WTC11 (cell line): ENCODE measurements around the gene NRG3. TPM values are rescaled to one million over a fixed set of nuclear protein-coding genes. Genes with fewer than 3 reads are reported as not detected.

Source experiments
- ATAC-seq: fragments of 200-7000 bp; cut with Tn5 transposase; 2 replicates; pipeline ENCODE4 v1.10.0; 2021; ENCODE audit warnings: mild to moderate bottlenecking, moderate library complexity
- CTCF ChIA-PET: fragments of 300-600 bp; sonication (Branson Sonifier 250); formaldehyde crosslinking; loops from one replicate; lab custom pipeline; 2021; ENCODE audit warnings: antibody characterized with exemption; lab: Charles Lee
- POLR2A ChIA-PET: fragments of 350-600 bp; sonication (Branson Sonifier 250); formaldehyde crosslinking; loops from one replicate; lab custom pipeline; 2021; ENCODE audit warnings: antibody characterized with exemption; lab: Charles Lee
- DNase-seq: peaks from one replicate; pipeline ENCODE4 v3.0.0; 2021; ENCODE audit warnings: low spot score
- H3K27ac Mint-ChIP-seq: 2 replicates; pipeline ENCODE4 v1.8.0; 2021; ENCODE audit warnings: mixed read lengths
- H3K27me3 Mint-ChIP-seq: 2 replicates; pipeline ENCODE4 v1.8.0; 2021; ENCODE audit warnings: low read depth, mild to moderate bottlenecking, moderate library complexity, mixed read lengths
- H3K36me3 Mint-ChIP-seq: 2 replicates; pipeline ENCODE4 v1.8.0; 2021; ENCODE audit warnings: mixed read lengths
- H3K4me1 Mint-ChIP-seq: 2 replicates; pipeline ENCODE4 v1.8.0; 2022; ENCODE audit warnings: mixed read lengths
- H3K4me3 Mint-ChIP-seq: 2 replicates; pipeline ENCODE4 v1.8.0; 2021; ENCODE audit warnings: mild to moderate bottlenecking, moderate library complexity, mixed read lengths
- H3K9me3 Mint-ChIP-seq: 2 replicates; pipeline ENCODE4 v1.8.0; 2021; ENCODE audit warnings: mixed read lengths
- CBFB ChIP-seq: sonication (generic); formaldehyde crosslinking; IDR thresholded peaks from 2 replicates; pipeline ENCODE4 v1.8.1; 2022; ENCODE audit warnings: mild to moderate bottlenecking, low read depth, missing genetic modification reagents
- CREM ChIP-seq: sonication (generic); formaldehyde crosslinking; IDR thresholded peaks from 2 replicates; pipeline ENCODE4 v1.8.1; 2022; ENCODE audit warnings: mild to moderate bottlenecking, missing genetic modification reagents, moderate library complexity
- ELF4 ChIP-seq: sonication (generic); formaldehyde crosslinking; IDR thresholded peaks from 2 replicates; pipeline ENCODE4 v1.8.1; 2022; ENCODE audit warnings: low read depth, mild to moderate bottlenecking, moderate library complexity, missing genetic modification reagents
- GRHL2 ChIP-seq: fragments of 250-450 bp; sonication (Bioruptor Pico); IDR thresholded peaks from 2 replicates; pipeline ENCODE4 v1.8.0; 2022; ENCODE audit warnings: mild to moderate bottlenecking, moderate library complexity; ENCODE audit not compliant: insufficient replicate concordance, severe bottlenecking
- HMGA2 ChIP-seq: fragments of 250-450 bp; sonication (Bioruptor Pico); IDR thresholded peaks from 2 replicates; pipeline ENCODE4 v1.4.0; 2021; ENCODE audit warnings: mild to moderate bottlenecking, moderate library complexity
- IRF2 ChIP-seq: sonication (generic); formaldehyde crosslinking; IDR thresholded peaks from 2 replicates; pipeline ENCODE4 v1.8.0; 2022; ENCODE audit warnings: low read depth, missing genetic modification reagents, borderline replicate concordance
- MYBL2 ChIP-seq: sonication (generic); formaldehyde crosslinking; IDR thresholded peaks from 2 replicates; pipeline ENCODE4 v1.8.1; 2023; ENCODE audit warnings: mild to moderate bottlenecking, moderate library complexity, missing genetic modification reagents
- NFATC4 ChIP-seq: fragments of 250-450 bp; sonication (Bioruptor Pico); IDR thresholded peaks from 2 replicates; pipeline ENCODE4 v1.9.0; 2021; ENCODE audit warnings: mild to moderate bottlenecking
- NR1H2 ChIP-seq: sonication (generic); formaldehyde crosslinking; IDR thresholded peaks from 2 replicates; pipeline ENCODE4 v1.9.0; 2021; ENCODE audit warnings: mild to moderate bottlenecking, moderate library complexity, missing genetic modification reagents
- NR2C2 ChIP-seq: sonication (generic); formaldehyde crosslinking; IDR thresholded peaks from 2 replicates; pipeline ENCODE4 v1.8.0; 2022; ENCODE audit warnings: mild to moderate bottlenecking, missing genetic modification reagents
- NR3C1 ChIP-seq: sonication (generic); formaldehyde crosslinking; conservative IDR thresholded peaks from 2 replicates; pipeline ENCODE4 v1.8.1; 2023; ENCODE audit warnings: low read depth, mild to moderate bottlenecking, missing genetic modification reagents
- RORB ChIP-seq: fragments of 250-450 bp; sonication (Bioruptor Pico); IDR thresholded peaks from 2 replicates; pipeline ENCODE4 v1.9.0; 2021; ENCODE audit warnings: mild to moderate bottlenecking
- SMAD3 ChIP-seq: sonication (generic); formaldehyde crosslinking; IDR thresholded peaks from 2 replicates; pipeline ENCODE4 v1.8.0; 2022; ENCODE audit warnings: missing genetic modification reagents, mild to moderate bottlenecking, borderline replicate concordance
- TP53 ChIP-seq: sonication (generic); formaldehyde crosslinking; IDR thresholded peaks from 2 replicates; pipeline ENCODE4 v1.8.1; 2023; ENCODE audit warnings: mild to moderate bottlenecking, missing genetic modification reagents
- ZNF121 ChIP-seq: sonication (generic); formaldehyde crosslinking; IDR thresholded peaks from 2 replicates; pipeline ENCODE4 v1.8.0; 2023; ENCODE audit warnings: missing genetic modification reagents
- ZNF263 ChIP-seq: sonication (generic); formaldehyde crosslinking; IDR thresholded peaks from 2 replicates; pipeline ENCODE4 v1.8.1; 2022; ENCODE audit warnings: low read depth, mild to moderate bottlenecking, moderate library complexity, missing genetic modification reagents
- ZNF317 ChIP-seq: sonication (generic); formaldehyde crosslinking; IDR thresholded peaks from 2 replicates; pipeline ENCODE4 v1.8.1; 2023; ENCODE audit warnings: low read depth, mild to moderate bottlenecking, moderate library complexity, missing genetic modification reagents, borderline replicate concordance
- ZNF416 ChIP-seq: fragments of 250-450 bp; sonication (Bioruptor Pico); IDR thresholded peaks from 2 replicates; pipeline ENCODE4 v1.9.0; 2021; ENCODE audit warnings: mild to moderate bottlenecking, inconsistent platforms
- ZNF423 ChIP-seq: fragments of 250-450 bp; sonication (Bioruptor Pico); IDR thresholded peaks from 2 replicates; pipeline ENCODE4 v2.1.2; 2022; ENCODE audit warnings: mild to moderate bottlenecking, moderate library complexity
- total RNA-seq: library from RNA; stranded (reverse); gene quantifications from 3 replicates; pipeline ENCODE4 v1.2.3, GENCODE V29; 2021
- TF ChIP-seq, protein P1 (sequence below): sonication (generic); formaldehyde crosslinking; IDR thresholded peaks from 2 replicates; pipeline ENCODE4 v1.8.0; 2023; ENCODE audit warnings: missing genetic modification reagents
- TF ChIP-seq, protein P2 (sequence below): sonication (generic); formaldehyde crosslinking; IDR thresholded peaks from 2 replicates; pipeline ENCODE4 v1.8.0; 2022; ENCODE audit warnings: mild to moderate bottlenecking, missing genetic modification reagents
- TF ChIP-seq, protein P3 (sequence below): sonication (generic); formaldehyde crosslinking; IDR thresholded peaks from 2 replicates; pipeline ENCODE4 v1.8.0; 2022; ENCODE audit warnings: mild to moderate bottlenecking, missing genetic modification reagents
- TF ChIP-seq, protein P4 (sequence below): sonication (generic); formaldehyde crosslinking; IDR thresholded peaks from 2 replicates; pipeline ENCODE4 v1.8.1; 2022; ENCODE audit warnings: mild to moderate bottlenecking, missing genetic modification reagents, moderate library complexity, borderline replicate concordance

Gene NRG3
- total RNA-seq, 1 experiment from 2014 or later = 7.0 TPM

DNA sequence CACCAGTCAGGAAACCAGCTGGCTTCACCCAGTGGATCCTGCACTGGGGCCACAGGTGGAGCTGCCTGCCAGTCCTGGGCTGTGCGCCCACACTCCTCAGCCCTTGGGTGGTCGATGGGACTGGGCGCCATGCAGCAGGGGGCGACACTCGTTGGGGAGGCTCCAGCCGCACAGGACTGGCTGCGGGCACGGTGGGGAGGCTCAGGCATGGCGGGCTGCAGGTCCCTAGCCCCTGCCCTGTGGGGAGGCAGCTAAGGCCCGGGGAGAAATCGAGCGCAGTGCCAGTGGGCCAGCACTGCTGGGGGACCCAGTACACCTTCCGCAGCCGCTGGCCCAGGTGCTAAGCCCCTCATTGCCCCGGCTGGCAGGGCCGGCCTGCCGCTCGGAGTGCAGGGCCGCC is 12.4 kb upstream of the NRG3 start:
- CTCF ChIA-PET = no interaction called here

DNA sequence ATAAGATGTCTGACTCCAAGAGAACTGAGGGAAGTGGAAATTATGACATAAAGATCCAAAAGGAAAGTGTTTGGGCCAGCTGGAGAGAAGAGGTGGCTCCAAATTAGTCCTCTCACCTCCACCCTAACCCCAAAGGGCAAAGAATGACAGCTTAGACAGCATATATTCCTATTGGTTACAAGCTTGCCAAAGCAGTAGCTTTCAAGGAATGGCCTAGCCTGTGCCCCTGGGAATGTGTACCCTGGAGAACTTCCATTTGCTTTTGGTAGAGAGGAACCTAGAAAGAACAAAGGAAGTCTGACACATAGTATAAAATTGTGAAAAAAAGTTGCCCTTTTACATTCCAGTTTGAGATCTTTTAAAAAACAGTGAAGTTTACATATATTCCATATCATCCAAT is 11.2 kb upstream of the NRG3 start:
- no peak for ATAC-seq
- CTCF ChIA-PET = no interaction called here

More for the DNA sequence above, 12.4 kb upstream of the NRG3 start:
- POLR2A ChIA-PET = no interaction called here
- H3K9me3 Mint-ChIP-seq = peaks cover 26% of the 10 kb centered on the region
- ATAC-seq (no peak), DNase-seq (no peak)
- no peak overlapping the region for H3K27ac Mint-ChIP-seq
- peaks cover 20% of the 10 kb centered on the region for H3K36me3 Mint-ChIP-seq
- H3K4me1 Mint-ChIP-seq = peaks cover 17% of the 10 kb centered on the region
- TF ChIP-seq ZNF121 (CRISPR knock-in tag) = no peak
- TF ChIP-seq ZNF423 (CRISPR knock-in tag) = no peak
- TF ChIP-seq, protein P1, sequence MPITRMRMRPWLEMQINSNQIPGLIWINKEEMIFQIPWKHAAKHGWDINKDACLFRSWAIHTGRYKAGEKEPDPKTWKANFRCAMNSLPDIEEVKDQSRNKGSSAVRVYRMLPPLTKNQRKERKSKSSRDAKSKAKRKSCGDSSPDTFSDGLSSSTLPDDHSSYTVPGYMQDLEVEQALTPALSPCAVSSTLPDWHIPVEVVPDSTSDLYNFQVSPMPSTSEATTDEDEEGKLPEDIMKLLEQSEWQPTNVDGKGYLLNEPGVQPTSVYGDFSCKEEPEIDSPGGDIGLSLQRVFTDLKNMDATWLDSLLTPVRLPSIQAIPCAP (CRISPR knock-in tag) = no peak
- TF ChIP-seq RORB = no peak
- TF ChIP-seq NR3C1 (CRISPR knock-in tag) = no peak
- no peak for TF ChIP-seq NR1H2 (CRISPR knock-in tag)
- TF ChIP-seq, protein P2, sequence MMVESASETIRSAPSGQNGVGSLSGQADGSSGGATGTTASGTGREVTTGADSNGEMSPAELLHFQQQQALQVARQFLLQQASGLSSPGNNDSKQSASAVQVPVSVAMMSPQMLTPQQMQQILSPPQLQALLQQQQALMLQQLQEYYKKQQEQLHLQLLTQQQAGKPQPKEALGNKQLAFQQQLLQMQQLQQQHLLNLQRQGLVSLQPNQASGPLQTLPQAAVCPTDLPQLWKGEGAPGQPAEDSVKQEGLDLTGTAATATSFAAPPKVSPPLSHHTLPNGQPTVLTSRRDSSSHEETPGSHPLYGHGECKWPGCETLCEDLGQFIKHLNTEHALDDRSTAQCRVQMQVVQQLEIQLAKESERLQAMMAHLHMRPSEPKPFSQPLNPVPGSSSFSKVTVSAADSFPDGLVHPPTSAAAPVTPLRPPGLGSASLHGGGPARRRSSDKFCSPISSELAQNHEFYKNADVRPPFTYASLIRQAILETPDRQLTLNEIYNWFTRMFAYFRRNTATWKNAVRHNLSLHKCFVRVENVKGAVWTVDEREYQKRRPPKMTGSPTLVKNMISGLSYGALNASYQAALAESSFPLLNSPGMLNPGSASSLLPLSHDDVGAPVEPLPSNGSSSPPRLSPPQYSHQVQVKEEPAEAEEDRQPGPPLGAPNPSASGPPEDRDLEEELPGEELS (CRISPR knock-in tag) = no peak
- TF ChIP-seq, protein P3, sequence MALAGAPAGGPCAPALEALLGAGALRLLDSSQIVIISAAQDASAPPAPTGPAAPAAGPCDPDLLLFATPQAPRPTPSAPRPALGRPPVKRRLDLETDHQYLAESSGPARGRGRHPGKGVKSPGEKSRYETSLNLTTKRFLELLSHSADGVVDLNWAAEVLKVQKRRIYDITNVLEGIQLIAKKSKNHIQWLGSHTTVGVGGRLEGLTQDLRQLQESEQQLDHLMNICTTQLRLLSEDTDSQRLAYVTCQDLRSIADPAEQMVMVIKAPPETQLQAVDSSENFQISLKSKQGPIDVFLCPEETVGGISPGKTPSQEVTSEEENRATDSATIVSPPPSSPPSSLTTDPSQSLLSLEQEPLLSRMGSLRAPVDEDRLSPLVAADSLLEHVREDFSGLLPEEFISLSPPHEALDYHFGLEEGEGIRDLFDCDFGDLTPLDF (CRISPR knock-in tag) = no peak
- TF ChIP-seq, protein P4, sequence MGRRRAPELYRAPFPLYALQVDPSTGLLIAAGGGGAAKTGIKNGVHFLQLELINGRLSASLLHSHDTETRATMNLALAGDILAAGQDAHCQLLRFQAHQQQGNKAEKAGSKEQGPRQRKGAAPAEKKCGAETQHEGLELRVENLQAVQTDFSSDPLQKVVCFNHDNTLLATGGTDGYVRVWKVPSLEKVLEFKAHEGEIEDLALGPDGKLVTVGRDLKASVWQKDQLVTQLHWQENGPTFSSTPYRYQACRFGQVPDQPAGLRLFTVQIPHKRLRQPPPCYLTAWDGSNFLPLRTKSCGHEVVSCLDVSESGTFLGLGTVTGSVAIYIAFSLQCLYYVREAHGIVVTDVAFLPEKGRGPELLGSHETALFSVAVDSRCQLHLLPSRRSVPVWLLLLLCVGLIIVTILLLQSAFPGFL (CRISPR knock-in tag) = no peak
- TF ChIP-seq ZNF416 (CRISPR knock-in tag) = no peak
- no peak for TF ChIP-seq IRF2 (CRISPR knock-in tag)
- no peak for TF ChIP-seq MYBL2 (CRISPR knock-in tag)
- no peak for TF ChIP-seq ELF4 (CRISPR knock-in tag)
- TF ChIP-seq CBFB (CRISPR knock-in tag) = no peak
- no peak for TF ChIP-seq SMAD3 (CRISPR knock-in tag)
- TF ChIP-seq NR2C2 (CRISPR knock-in tag) = no peak
- no peak for TF ChIP-seq HMGA2
- no peak for TF ChIP-seq TP53
- TF ChIP-seq ZNF317 (CRISPR knock-in tag) = no peak
- TF ChIP-seq ZNF263 (CRISPR knock-in tag) = no peak
- H3K4me3 Mint-ChIP-seq = no peak overlapping the region
- no peaks in the 10 kb centered on the region; the same call in 1 of the 2 replicates for H3K27me3 Mint-ChIP-seq

More for the DNA sequence above, 11.2 kb upstream of the NRG3 start:
- peaks cover 26% of the 10 kb centered on the region for H3K9me3 Mint-ChIP-seq
- H3K27me3 Mint-ChIP-seq = no peaks in the 10 kb centered on the region; the same call in 1 of the 2 replicates
- H3K36me3 Mint-ChIP-seq = peaks cover 20% of the 10 kb centered on the region
- TF ChIP-seq GRHL2 (CRISPR knock-in tag) = no peak
- TF ChIP-seq ZNF121 (CRISPR knock-in tag) = no peak
- TF ChIP-seq CREM (CRISPR knock-in tag) = no peak
- no peak for TF ChIP-seq NFATC4
- TF ChIP-seq, protein P1 (CRISPR knock-in tag) = no peak
- H3K4me1 Mint-ChIP-seq = peaks cover 17% of the 10 kb centered on the region
- no peak overlapping the region for H3K4me3 Mint-ChIP-seq
- H3K27ac Mint-ChIP-seq = no peak overlapping the region
- no peak for DNase-seq
- POLR2A ChIA-PET = no interaction called here
